SHP77 (cell line): Measurements from ENCODE around the gene SNX11.

Source experiments
- DNase-seq, 2 experiments: peaks; one replicate each; lab custom pipeline; 2025; lab: John Stamatoyannopoulos, UW

SNX11 gene

GRCh38 chr17:48161127-48161905, 53.8 kb downstream of the SNX11 start:
- no peak for DNase-seq

- DNase-seq, result peak in 1 of 2 experiments; percentile 21
Observed at GRCh38 chr17:48162306-48162934, 54.9 kb downstream of the SNX11 start.

- no peak for DNase-seq
Observed at GRCh38 chr17:48162946-48163506, 55.5 kb downstream of the SNX11 start.

DNA sequence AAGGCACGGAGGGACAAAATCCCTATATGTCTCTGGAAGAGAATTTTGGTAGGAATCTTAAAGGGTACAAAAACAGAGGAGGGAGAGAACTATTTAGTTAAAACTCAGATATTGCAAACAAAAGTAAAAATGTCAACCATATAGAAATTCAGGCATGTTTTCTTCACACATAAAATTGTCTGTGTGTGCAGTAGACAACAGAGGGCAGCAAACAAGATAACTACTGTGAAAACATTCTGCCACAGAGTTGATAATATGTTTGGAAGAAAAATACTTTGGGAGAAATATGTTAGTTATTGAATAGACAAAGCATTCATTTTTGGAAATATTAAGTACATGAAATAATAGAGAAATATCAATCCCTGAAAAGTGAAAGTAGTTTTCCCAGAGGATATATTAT, 56.2 kb downstream of the SNX11 start:
- no peak for DNase-seq

- DNase-seq, result no peak
Observed at GRCh38 chr17:48169926-48170325, 62.4 kb downstream of the SNX11 start.
